Gastrocnemius medialis (tissue), 4 donors: ENCODE data around the gene C1QTNF6. TPM values are rescaled to one million over a fixed set of nuclear protein-coding genes. Genes with fewer than 3 reads are reported as not detected.
A peak's percentile ranks its signal among the peaks of the same experiment; 100 is the strongest.

ENCODE experiments used
- ATAC-seq, 2 donors: fragments of 150-250 bp; one replicate each; pipeline ENCODE4 v1.9.1; 2016
- DNase-seq, 2 donors: peaks; one replicate each; pipeline ENCODE4 v3.0.0-alpha.2; 2019
- H3K27ac ChIP-seq, 4 donors: fragments of 200-600 bp; sonication (generic); 1 replicate in 1 of 4; 2 replicates in 3 of 4; pipeline ENCODE4 v1.5.1; 2016 to 2018; ENCODE audit warnings: mild to moderate bottlenecking in 2 of 4, moderate library complexity in 1 of 4
- H3K27me3 ChIP-seq, 3 donors: fragments of 200-600 bp; sonication (generic) in 2 of 3; 1 replicate in 1 of 3; 2 replicates in 2 of 3; pipeline versions ENCODE4 v1.5.1 to v1.6.0; 2016 to 2019; ENCODE audit warnings: mild to moderate bottlenecking in 1 of 3, moderate library complexity in 1 of 3
- H3K36me3 ChIP-seq, 2 donors: fragments of 200-600 bp; sonication (generic) in 1 of 2; one replicate each; pipeline ENCODE4 v1.5.1; 2017 to 2018
- H3K4me1 ChIP-seq, 2 donors: fragments of 200-600 bp; sonication (generic) in 1 of 2; one replicate each; pipeline ENCODE4 v1.5.1; 2016 to 2017; ENCODE audit warnings: mild to moderate bottlenecking in 2 of 2
- H3K4me3 ChIP-seq, 4 donors: fragments of 200-600 bp; sonication (generic) in 3 of 4; 1 replicate in 1 of 4; 2 replicates in 3 of 4; pipeline ENCODE4 v1.5.1; 2016 to 2019; ENCODE audit warnings: mild to moderate bottlenecking in 2 of 4
- H3K9me3 ChIP-seq, 3 donors: fragments of 200-600 bp; sonication (generic) in 2 of 3; 1 replicate in 1 of 3; 2 replicates in 2 of 3; pipeline ENCODE4 v1.5.1; 2016 to 2019
- CTCF ChIP-seq, 5 experiments: fragments of 450-650 bp in 3 of 5; fragments of 200-600 bp in 2 of 5; sonication (generic) in 2 of 5; IDR thresholded peaks in 4 of 5; conservative IDR thresholded peaks in 1 of 5; 1 replicate in 4 of 5; 2 replicates in 1 of 5; pipeline ENCODE4 v1.5.1; 2016 to 2019; ENCODE audit warnings: antibody characterized with exemption in 5 of 5, mild to moderate bottlenecking in 3 of 5, moderate library complexity in 3 of 5
- POLR2A ChIP-seq, 2 donors: fragments of 450-650 bp; IDR thresholded peaks; one replicate each; pipeline ENCODE4 v1.6.1; 2017; ENCODE audit warnings: antibody characterized with exemption in 2 of 2, mild to moderate bottlenecking in 2 of 2, moderate library complexity in 2 of 2
- in situ Hi-C, 4 donors: fragments of 200-750 bp; cut with MboI; loops; one replicate each; pipeline versions ENCODE4 v1.15.0 to v1.8.0; 2017; ENCODE audit warnings: low sequenced_read_pairs in 4 of 4
- intact Hi-C: fragments of 100-400 bp; cut with DNase I; formaldehyde crosslinking; loops from one replicate; pipeline ENCODE4 v1.15.1; 2023; ENCODE audit warnings: low total_unique reads
- total RNA-seq, 4 donors: library from RNA; depleted of rRNA; stranded (reverse); fragments of >200 nt; gene quantifications; one replicate each; pipeline versions ENCODE4 v1.1.0 to v1.2.3, GENCODE V29; 2016

The C1QTNF6 gene
- total RNA-seq, 4 donors from 2014 or later: 0.46 to 1.00 (median 0.84) TPM

DNA sequence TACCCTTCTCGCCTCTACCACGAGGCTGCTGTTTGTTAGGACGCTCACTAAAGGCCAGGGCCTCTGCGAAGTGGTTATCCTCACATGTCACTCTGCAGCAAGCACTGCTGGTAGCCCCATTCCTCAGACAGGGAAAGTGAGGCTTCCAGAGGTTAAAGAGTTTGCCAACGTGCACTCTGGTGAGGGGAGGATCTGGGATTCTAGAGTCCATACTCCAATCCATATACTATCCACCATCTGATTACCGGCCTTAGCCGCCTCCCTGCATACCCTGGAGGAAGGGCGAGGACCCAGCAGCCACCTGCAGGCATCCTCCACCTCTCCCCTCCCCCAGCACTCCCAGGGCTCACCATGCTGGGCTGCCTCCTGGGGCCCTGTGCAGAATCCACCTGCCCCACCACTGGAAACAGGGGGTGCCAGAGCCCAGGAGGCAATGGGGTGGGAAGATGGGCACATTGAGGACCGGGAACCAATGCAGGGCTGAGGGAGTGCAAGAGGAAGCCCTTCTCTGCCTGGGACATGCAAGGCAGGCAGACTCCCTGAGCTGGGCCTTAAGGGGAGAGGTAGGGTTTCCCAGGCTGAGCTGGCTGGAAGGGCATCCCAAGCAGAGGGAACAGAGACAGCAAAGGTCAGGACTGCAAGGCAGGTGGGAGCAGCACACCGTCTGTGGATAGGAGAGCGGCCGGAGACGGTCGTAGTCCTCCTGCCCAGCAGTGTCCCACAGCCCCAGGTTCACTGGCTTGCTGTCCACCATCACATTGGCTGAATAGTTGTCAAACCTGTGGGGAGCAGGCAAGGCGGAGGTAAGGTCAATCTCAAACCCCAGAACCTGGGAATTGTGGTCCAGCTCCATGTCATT, 44.3 kb upstream of the C1QTNF6 start:
- no peak overlapping the region for H3K4me3 ChIP-seq
- no peaks in the 10 kb centered on the region for H3K4me1 ChIP-seq
- H3K36me3 ChIP-seq: no peaks in the 10 kb centered on the region
- no peak for ATAC-seq
- TF ChIP-seq CTCF (IDR thresholded peaks at IDR 0.05 in 4 of 5, conservative IDR thresholded peaks at IDR 0.05 in 1 of 5): no peak
- TF ChIP-seq POLR2A (IDR thresholded peaks at IDR 0.05): no peak
- DNase-seq: no peak
- H3K27me3 ChIP-seq: peaks cover 20 to 55% (median 28%) of the 10 kb centered on the region in 3 donors
- in situ Hi-C loops: no loop called here
- intact Hi-C loops: no loop called here
- H3K27ac ChIP-seq: no peak overlapping the region
- no peaks in the 10 kb centered on the region for H3K9me3 ChIP-seq

DNA sequence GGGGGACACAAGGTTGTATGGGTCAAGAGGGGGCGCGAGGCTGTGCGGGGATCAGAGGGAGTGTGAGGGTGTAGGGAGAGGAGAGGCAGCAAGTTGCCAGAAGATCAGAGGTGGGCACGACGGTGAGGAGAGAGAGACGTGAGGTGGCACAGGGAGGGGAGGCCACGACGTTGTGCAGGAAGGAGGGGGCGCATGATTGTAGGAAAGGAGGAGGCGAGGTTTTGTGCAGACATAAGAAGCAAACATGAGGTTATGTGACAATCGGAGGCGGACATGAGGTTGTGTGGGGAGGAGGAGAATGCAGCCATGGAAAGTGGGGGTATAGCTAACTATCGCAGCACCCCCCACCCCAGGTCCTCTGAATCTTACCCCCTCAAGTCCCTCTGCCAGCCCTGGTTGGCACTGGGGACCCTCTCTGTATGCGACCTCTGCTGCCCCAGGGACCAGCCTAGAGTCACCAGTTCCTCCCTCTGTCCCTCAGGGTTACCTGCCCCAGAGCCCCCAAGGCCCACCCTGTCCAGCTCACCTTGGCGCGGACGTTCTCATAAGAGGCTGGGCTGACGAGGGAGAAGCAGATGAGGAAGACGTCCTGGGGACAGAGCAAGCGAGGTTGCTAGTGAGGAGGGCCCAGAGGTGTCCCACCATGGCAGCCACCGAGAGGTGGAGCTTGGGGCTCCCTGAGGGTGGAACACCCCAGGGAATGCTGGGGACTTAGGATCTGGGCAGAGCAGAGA, 43.5 kb upstream of the C1QTNF6 start:
- TF ChIP-seq POLR2A (IDR thresholded peaks at IDR 0.05): no peak
- TF ChIP-seq CTCF (IDR thresholded peaks at IDR 0.05 in 4 of 5, conservative IDR thresholded peaks at IDR 0.05 in 1 of 5): no peak
- H3K4me3 ChIP-seq: no peak overlapping the region
- peaks cover 20 to 55% (median 28%) of the 10 kb centered on the region in 3 donors for H3K27me3 ChIP-seq
- intact Hi-C loops: no loop called here
- no peak overlapping the region for H3K27ac ChIP-seq
- H3K4me1 ChIP-seq: no peaks in the 10 kb centered on the region
- no peaks in the 10 kb centered on the region for H3K36me3 ChIP-seq
- no peaks in the 10 kb centered on the region for H3K9me3 ChIP-seq
- in situ Hi-C loops: no loop called here
- DNase-seq (no peak), ATAC-seq (no peak)

DNA sequence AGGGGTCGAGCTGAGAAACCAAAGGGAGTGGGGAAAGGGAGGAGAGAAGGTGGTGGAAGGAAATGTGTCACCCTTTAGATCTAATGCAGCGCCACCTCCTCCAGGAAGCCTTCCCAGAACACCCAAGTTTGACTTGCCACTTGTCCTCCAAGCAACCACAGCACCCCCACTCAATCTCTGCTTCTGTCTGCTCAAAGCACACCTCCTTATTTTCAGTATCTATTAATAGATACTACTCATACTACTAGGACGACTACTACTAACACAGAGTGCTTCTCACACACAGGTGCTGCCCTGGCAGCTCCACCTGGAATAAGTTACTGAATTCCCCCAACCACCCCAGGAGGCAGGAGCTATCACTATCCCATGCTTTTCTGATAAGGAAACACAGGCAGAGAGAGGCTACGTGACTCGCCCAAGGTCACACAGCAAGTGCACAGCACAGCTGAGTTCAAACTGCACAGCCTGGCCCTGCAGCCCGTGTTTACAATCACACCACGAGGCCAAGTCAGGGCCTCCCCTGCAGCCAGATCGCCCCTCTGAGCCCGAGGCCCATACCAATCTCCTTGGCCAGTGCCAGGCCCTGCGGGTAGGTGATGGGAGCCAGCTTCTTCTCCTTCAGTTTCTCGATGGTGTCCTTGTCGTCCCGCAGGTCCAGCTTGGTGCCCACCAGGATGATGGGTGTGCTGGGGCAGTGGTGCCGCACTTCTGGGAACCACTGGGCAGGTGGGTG, 42.8 kb upstream of the C1QTNF6 start:
- DNase-seq (no peak), ATAC-seq (no peak)
- intact Hi-C loops: no loop called here
- H3K4me3 ChIP-seq: no peak overlapping the region
- no peak for TF ChIP-seq POLR2A (IDR thresholded peaks at IDR 0.05)
- TF ChIP-seq CTCF (IDR thresholded peaks at IDR 0.05 in 4 of 5, conservative IDR thresholded peaks at IDR 0.05 in 1 of 5): no peak
- no peaks in the 10 kb centered on the region for H3K4me1 ChIP-seq
- in situ Hi-C loops: no loop called here
- no peaks in the 10 kb centered on the region for H3K36me3 ChIP-seq
- peaks cover 20 to 47% (median 20%) of the 10 kb centered on the region in 3 donors for H3K27me3 ChIP-seq
- no peak overlapping the region for H3K27ac ChIP-seq
- no peaks in the 10 kb centered on the region for H3K9me3 ChIP-seq

DNA sequence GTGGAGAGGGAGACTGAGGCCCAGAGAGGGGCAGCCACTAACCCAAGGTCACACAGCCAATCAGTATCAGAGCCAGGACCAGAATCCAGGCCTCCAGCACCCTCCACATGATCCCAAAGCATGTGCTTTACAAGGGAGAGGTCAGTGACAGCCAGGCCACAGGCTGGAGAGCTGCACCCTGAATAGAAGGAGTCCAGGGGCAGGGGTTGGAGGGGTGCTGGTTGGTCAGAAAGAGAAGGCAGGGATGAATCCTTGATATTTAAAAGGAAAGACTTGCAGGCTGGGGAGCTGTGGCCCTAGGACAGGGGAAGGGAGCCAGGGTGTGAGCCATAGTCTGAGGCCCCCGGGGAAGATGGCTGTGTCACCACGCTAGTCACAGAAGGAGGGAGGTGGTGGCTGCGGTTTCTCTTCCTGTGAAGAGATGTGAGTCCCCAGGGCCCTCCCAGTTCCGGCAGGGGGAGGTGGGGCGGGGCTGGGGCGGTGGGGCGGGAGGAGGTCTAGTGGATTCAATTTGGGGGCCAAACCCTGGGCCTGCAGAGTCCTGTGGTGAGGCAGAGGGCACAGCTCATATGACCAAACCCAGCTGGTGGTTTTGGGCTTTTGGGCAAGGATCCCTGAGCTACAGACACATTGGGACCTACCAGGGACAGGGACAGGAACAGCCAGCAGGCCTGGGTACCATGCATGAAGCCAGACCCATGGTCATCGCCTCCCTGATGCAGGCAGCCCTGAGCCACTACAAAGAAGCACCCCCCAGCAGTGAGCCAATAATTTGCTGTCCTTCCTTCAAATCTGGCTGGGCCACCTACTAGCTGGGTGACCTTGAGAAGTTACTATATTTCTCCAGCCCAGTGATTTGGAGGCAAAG, 42.0 kb upstream of the C1QTNF6 start:
- Histone ChIP-seq H3K9me3 (no peaks in the 10 kb centered on the region), H3K4me3 (no peak overlapping the region), H3K36me3 (no peaks in the 10 kb centered on the region), H3K27ac (no peak overlapping the region), H3K27me3 (peaks cover 12 to 39% (median 13%) of the 10 kb centered on the region in 3 donors), H3K4me1 (no peaks in the 10 kb centered on the region)
- in situ Hi-C loops (no loop called here), intact Hi-C loops (no loop called here)
- DNase-seq (peak; percentile 24 to 29), ATAC-seq (no peak)
- TF ChIP-seq POLR2A (IDR thresholded peaks at IDR 0.05) (no peak), CTCF (IDR thresholded peaks at IDR 0.05 in 4 of 5, conservative IDR thresholded peaks at IDR 0.05 in 1 of 5) (no peak)
